Inflammatory macrophage (primary cell): ENCODE data around the gene ADRB2.

ENCODE experiments used
- DNase-seq, 2 donors: peaks; one replicate each; pipeline ENCODE4 v3.0.0-alpha.2; 2020 to 2022

Gene ADRB2

GRCh38 chr5:148805326-148806290 is 20.8 kb upstream of the ADRB2 start:
- DNase-seq = peak; percentile 84 to 92

GRCh38 chr5:148806520-148806931 is 19.9 kb upstream of the ADRB2 start:
- no peak for DNase-seq

DNA sequence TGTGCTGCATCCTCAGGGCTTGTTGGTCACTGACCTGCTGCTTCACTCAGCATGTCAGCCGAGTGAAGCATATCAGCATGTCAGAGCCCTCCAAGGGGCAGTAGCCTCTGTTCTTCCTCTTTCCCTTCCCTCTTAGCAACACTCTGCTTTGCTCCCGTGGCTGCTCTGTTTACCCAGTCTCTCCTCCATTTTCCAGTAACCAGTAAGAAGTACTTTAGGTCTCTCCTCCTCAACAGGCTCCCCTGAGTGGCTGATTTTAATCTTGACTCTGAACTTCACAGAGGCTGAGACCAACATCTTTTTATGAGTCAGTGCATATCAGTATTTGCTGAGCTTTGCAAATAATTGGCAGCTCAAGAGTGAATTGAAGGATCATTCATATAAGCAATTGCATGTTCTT is 18.6 kb upstream of the ADRB2 start:
- DNase-seq = peak; percentile 69 to 74

GRCh38 chr5:148808864-148809642 is 17.4 kb upstream of the ADRB2 start:
- peak; percentile 86 to 93 for DNase-seq

GRCh38 chr5:148809781-148810524 is 16.5 kb upstream of the ADRB2 start:
- DNase-seq = peak in 1 of 2 donors; percentile 36

- peak; percentile 44 to 52 for DNase-seq
Measured at GRCh38 chr5:148810823-148811222, 15.6 kb upstream of the ADRB2 start.

DNA sequence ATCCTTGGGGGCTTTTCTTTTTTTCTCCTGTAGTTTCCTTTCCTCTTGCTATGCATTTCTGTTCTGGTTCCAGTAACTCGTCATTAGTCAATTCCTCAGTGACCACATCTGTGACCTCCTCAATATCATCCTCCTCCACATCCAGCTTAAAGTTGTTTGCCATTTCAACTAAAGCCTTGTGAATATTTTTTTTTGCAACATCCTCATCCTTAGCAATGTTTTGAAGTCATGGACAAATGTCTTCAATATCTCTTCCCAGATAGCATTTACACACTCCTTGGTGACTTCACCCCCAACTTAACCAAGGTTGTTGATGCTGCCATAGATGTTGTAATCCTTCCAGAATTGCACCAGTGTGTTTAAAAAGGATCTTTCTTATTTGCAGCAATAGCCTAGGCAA is 14.7 kb upstream of the ADRB2 start:
- DNase-seq = peak; percentile 72 to 87

- DNase-seq = no peak
Measured at GRCh38 chr5:148815086-148815485, 11.3 kb upstream of the ADRB2 start.

- no peak for DNase-seq
Measured at GRCh38 chr5:148815578-148815977, 10.8 kb upstream of the ADRB2 start.

DNA sequence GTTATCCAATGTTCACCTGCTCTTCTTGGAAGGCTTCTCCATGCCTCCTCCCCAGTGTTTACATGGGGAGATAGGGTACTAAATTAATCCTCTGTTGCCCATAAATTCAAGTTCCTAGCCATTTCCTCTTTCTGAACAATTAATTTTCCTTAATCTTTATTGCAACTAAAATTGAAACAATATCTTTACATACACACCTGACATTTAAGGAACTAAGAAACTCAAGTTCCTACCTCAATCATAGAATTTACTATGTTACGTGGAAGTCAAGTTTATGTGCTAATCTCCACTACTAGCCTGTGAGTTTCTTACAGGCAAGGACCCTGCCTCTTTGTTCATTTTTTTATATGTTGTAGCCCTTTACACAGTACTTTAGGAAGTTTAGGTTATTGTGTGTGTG is 10.1 kb upstream of the ADRB2 start:
- DNase-seq = no peak

- DNase-seq = no peak
Measured at GRCh38 chr5:148816782-148817181, 9.6 kb upstream of the ADRB2 start.

GRCh38 chr5:148817606-148818005 is 8.8 kb upstream of the ADRB2 start:
- no peak for DNase-seq

DNA sequence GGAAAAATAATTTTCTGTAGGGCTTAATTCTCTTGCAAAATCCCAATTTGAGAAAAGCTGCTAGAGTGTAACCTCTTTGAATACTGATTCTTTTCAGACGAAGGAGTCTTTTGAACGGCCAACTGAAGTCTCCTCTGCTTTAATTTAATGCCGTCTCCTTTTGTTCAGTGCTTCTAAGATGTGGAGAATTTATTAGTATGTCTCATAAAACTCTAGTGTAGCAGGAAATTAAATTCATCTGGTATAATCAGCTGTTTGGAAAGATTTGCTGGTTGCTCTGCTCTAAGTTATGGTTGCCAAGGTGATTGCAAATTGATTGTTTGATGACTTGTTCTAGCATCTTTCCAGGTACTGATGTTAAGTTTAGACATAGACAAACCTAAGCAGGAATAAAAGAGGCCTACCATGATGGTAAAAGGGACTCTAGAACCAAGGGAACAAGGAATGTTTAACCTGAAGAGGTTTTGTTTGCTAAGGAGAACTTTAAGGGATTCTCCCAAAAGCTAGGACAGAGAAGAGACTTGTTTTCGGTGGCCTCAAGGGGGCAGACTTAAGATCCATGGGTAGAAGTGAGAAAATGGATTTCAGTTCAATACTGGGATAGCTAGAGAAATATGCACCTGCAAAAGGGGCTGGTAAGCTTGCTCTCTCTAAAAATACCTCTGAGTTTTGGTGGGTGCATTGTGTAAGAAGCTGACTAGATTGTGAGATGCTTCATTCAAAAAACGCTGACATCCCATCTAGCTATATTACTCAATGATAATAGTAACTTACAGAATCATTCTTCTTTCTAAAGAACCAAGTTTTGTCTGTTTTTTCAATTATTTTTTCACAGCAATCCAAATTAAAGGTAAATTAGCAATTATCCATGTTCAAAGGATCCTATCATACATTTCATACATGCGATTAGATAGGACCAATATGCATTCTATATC is 5.7 kb upstream of the ADRB2 start:
- peak; percentile 20 to 32 for DNase-seq

- peak; percentile 37 to 66 for DNase-seq
Measured at GRCh38 chr5:148823871-148824270, 2.5 kb upstream of the ADRB2 start.

- peak; percentile 32 to 33 for DNase-seq
Measured at GRCh38 chr5:148825716-148826052, 727 bp upstream of the ADRB2 start.

DNA sequence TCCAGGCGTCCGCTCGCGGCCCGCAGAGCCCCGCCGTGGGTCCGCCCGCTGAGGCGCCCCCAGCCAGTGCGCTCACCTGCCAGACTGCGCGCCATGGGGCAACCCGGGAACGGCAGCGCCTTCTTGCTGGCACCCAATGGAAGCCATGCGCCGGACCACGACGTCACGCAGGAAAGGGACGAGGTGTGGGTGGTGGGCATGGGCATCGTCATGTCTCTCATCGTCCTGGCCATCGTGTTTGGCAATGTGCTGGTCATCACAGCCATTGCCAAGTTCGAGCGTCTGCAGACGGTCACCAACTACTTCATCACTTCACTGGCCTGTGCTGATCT is 294 bp downstream of the ADRB2 start:
- peak in 1 of 2 donors; percentile 19 for DNase-seq

GRCh38 chr5:148827723-148828122 is 1.3 kb downstream of the ADRB2 start:
- no peak for DNase-seq

DNA sequence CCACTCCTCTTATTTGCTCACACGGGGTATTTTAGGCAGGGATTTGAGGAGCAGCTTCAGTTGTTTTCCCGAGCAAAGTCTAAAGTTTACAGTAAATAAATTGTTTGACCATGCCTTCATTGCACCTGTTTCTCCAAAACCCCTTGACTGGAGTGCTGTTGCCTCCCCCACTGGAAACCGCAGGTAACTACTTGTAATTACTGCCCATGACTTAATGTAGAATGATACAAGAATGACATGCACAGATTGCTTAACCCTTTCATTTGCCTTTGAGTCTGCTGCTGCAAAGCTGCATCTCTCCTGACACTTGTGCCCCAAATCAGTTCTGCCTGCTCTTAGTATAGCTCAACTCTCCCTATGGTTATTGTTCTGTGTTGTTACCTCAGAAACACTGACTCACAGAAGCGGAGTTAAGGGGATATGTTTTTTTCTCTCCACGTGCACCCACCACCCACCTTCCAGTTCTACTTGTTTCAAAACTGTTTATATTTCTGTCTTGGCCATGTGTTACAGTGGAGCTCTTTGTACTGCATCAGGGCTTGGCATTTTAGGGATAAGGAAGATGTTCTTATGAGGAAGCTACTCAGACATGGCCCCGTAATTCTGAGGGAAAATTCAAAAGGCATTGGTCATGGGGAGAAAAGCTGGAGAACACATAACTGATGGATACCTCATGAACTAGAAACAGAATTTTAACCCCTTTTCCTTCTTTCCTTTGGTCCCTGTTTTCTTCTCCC is 2.3 kb downstream of the ADRB2 start:
- DNase-seq = peak; percentile 31 to 42

GRCh38 chr5:148829248-148829594 is 2.8 kb downstream of the ADRB2 start:
- no peak for DNase-seq

GRCh38 chr5:148829734-148830133 is 3.3 kb downstream of the ADRB2 start:
- DNase-seq = no peak

DNA sequence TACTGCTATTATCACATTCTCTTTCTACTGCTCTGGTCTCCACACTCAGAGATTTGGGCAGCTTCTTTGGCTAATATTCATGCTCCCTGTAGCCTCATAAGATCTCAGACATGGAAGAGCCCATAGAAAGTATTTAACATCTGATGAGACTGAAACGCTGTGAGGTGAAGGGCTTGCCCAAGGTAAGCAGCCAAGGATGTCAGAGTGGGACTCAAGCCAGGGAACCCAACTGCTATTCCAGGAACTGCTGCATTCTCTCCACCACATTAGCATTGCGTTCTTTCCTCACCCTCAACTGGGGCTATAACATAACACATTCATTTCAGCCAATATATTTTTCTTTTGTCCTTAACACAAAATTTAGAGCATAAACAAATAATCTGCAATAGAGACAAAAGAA is 3.8 kb downstream of the ADRB2 start:
- DNase-seq = no peak
